ENCODE measurements around the gene RNGTT.

- TF ChIP-seq CTCF (IDR thresholded peaks at IDR 0.05; ENCODE audit: poor library complexity), result no peak
- TF ChIP-seq EZH2 (IDR thresholded peaks at IDR 0.05; ENCODE audit: borderline replicate concordance), result no peak
- TF ChIP-seq EZH2phosphoT487 (IDR thresholded peaks at IDR 0.05; ENCODE audit: low read depth, severe bottlenecking, unreplicated experiment), result no peak
Observed at GRCh38 chr6:88958842-88959241, 4.6 kb downstream of the RNGTT start.

Measured in hepatocyte (in vitro differentiated cells).